Panc1 (cell line): ENCODE measurements around the gene ARFRP1. TPM values are rescaled to one million over a fixed set of nuclear protein-coding genes. Genes with fewer than 3 reads are reported as not detected.

Experiments
- ATAC-seq: fragments of 200-7000 bp; cut with Tn5 transposase; 2 replicates; pipeline ENCODE4 v1.9.1; 2020; ENCODE audit warnings: mild to moderate bottlenecking, moderate library complexity
- BruUV-seq: library from RNA; stranded (reverse); fragments of 400-500 nt; replicated peaks from 2 replicates; lab custom pipeline; 2021; lab: Mats Ljungman, UMichigan
- CTCF ChIA-PET: fragments of 300-600 bp; sonication (Branson Sonifier 250); formaldehyde crosslinking; loops from one replicate; lab custom pipeline; 2022; ENCODE audit warnings: antibody characterized with exemption; lab: Charles Lee
- POLR2A ChIA-PET: fragments of 300-600 bp; sonication (Branson Sonifier 250); formaldehyde crosslinking; loops from one replicate; lab custom pipeline; 2022; ENCODE audit warnings: antibody characterized with exemption; lab: Charles Lee
- DNase-seq: peaks from one replicate; pipeline ENCODE4 v3.0.0-alpha.2; 2010; ENCODE audit warnings: low read depth, low spot score
- H3K27ac ChIP-seq: 2 replicates; pipeline ENCODE4 v1.5.1; 2011; ENCODE audit warnings: mild to moderate bottlenecking, low read length, inconsistent platforms
- H3K27me3 ChIP-seq: fragments of 200-500 bp; sonication (Bioruptor generic); 2 replicates; pipeline ENCODE4 v1.6.0; 2014; ENCODE audit warnings: low read length, inconsistent platforms; ENCODE audit not compliant: control insufficient read depth, insufficient read depth
- H3K36me3 ChIP-seq: fragments of 200-500 bp; sonication (Bioruptor generic); 2 replicates; pipeline ENCODE4 v1.5.1; 2014; ENCODE audit warnings: inconsistent platforms, mild to moderate bottlenecking, low read length, moderate library complexity; ENCODE audit not compliant: control insufficient read depth, insufficient read depth
- H3K4me1 ChIP-seq: 2 replicates; pipeline ENCODE4 v1.5.1; 2011; ENCODE audit warnings: inconsistent platforms, mild to moderate bottlenecking, low read length, moderate library complexity; ENCODE audit not compliant: control insufficient read depth, insufficient read depth
- H3K4me3 ChIP-seq, 2 experiments: 2 replicates each; pipeline ENCODE4 v1.5.1; 2011 to 2012; ENCODE audit warnings: low read depth in 2 of 2, low read length in 2 of 2, mild to moderate bottlenecking in 2 of 2, inconsistent platforms in 1 of 2, moderate library complexity in 1 of 2
- H3K9me3 ChIP-seq: fragments of 200-500 bp; sonication (Bioruptor generic); 2 replicates; pipeline ENCODE4 v1.5.1; 2014; ENCODE audit warnings: low read depth, mild to moderate bottlenecking, inconsistent platforms, low read length, moderate library complexity; ENCODE audit not compliant: control insufficient read depth, insufficient read depth
- POLR2AphosphoS5 ChIP-seq: IDR thresholded peaks from 2 replicates; pipeline ENCODE4 v1.6.1; 2012; ENCODE audit warnings: mild to moderate bottlenecking, low read depth, low read length, moderate library complexity
- SIN3A ChIP-seq: IDR thresholded peaks from 2 replicates; pipeline ENCODE4 v1.6.1; 2012; ENCODE audit warnings: low read depth, mild to moderate bottlenecking, low read length, moderate library complexity, borderline replicate concordance; ENCODE audit not compliant: insufficient read depth
- TCF7L2 ChIP-seq: IDR thresholded peaks from 2 replicates; pipeline ENCODE4 v1.6.1; 2011; ENCODE audit warnings: mild to moderate bottlenecking, low read depth, low read length, inconsistent platforms
- in situ Hi-C: cut with HindIII; loops from 2 replicates; pipeline ENCODE4 v1.10.0; 2016; ENCODE audit warnings: low sequenced_read_pairs, low pct_unique_long_range_greater_than_20kb
- intact Hi-C: fragments of 100-400 bp; cut with micrococcal nuclease; formaldehyde crosslinking; loops from one replicate; pipeline ENCODE4 v1.10.0; 2022; ENCODE audit not compliant: unreplicated experiment
- total RNA-seq: library from RNA; stranded (reverse); gene quantifications from one replicate; pipeline ENCODE4 v1.2.1, GENCODE V29; 2021; ENCODE audit not compliant: unreplicated experiment
- TF ChIP-seq, protein P1 (sequence below), 2 experiments: IDR thresholded peaks; 2 replicates each; pipeline ENCODE4 v1.6.1; 2011 to 2012; ENCODE audit warnings: low read depth in 2 of 2, control low read depth in 1 of 2, low read length in 1 of 2, mild to moderate bottlenecking in 1 of 2, moderate library complexity in 1 of 2; ENCODE audit not compliant: insufficient read depth in 1 of 2
- TF ChIP-seq, protein P2 (sequence below): fragments of 450-650 bp; IDR thresholded peaks from 2 replicates; pipeline ENCODE4 v1.5.1; 2017; ENCODE audit warnings: mild to moderate bottlenecking

ARFRP1 gene
- total RNA-seq, 1 experiment from 2014 or later, result 57.9 TPM

DNA sequence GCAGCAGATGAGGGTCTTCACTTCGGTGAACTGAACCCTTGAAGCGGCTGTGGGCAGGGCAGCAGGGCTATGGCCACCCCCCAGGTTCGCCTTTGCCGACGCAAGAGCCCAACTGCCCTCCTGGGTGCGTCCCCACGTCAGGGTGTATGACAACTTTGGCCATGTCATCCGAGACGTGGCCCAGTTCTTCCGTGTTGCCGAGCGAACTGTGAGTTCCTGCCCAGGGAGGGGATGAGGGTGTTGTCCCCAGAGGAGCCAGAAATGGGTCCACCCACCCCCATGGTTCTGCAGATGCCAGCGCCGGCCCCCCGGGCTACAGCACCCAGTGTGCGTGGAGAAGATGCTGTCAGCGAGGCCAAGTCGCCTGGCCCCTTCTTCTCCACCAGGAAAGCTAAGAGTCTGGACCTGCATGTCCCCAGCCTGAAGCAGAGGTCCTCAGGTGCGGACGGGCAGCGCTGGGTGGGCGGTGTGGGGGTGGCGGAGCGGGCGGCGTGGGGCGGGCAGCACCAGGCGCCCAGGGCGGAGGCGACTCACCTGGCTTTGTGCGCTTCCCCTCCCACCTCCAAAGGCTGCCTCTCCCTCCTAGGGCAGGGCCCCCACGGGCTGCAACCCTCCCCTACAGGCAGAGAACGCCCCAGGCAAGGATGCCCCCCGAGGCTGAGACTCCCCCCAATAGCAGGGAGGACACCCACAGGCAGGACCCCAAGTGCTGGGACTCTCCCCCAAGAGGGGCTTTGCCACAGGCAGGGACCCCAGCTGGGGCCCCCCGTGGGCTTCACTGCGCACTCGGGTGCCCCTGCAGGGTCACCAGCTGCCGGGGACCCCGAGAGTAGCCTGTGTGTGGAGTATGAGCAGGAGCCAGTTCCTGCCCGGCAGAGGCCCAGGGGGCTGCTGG lies 17.5 kb downstream of the ARFRP1 start:
- in situ Hi-C loops (no loop called here), intact Hi-C loops (no loop called here)
- no peak overlapping the region for H3K4me3 ChIP-seq
- H3K4me1 ChIP-seq, result peaks cover 25% of the 10 kb centered on the region
- no peaks in the 10 kb centered on the region for H3K36me3 ChIP-seq
- H3K9me3 ChIP-seq, result no peaks in the 10 kb centered on the region
- DNase-seq, result no peak
- CTCF ChIA-PET, result no interaction called here
- no peak for ATAC-seq
- TF ChIP-seq, protein P1, sequence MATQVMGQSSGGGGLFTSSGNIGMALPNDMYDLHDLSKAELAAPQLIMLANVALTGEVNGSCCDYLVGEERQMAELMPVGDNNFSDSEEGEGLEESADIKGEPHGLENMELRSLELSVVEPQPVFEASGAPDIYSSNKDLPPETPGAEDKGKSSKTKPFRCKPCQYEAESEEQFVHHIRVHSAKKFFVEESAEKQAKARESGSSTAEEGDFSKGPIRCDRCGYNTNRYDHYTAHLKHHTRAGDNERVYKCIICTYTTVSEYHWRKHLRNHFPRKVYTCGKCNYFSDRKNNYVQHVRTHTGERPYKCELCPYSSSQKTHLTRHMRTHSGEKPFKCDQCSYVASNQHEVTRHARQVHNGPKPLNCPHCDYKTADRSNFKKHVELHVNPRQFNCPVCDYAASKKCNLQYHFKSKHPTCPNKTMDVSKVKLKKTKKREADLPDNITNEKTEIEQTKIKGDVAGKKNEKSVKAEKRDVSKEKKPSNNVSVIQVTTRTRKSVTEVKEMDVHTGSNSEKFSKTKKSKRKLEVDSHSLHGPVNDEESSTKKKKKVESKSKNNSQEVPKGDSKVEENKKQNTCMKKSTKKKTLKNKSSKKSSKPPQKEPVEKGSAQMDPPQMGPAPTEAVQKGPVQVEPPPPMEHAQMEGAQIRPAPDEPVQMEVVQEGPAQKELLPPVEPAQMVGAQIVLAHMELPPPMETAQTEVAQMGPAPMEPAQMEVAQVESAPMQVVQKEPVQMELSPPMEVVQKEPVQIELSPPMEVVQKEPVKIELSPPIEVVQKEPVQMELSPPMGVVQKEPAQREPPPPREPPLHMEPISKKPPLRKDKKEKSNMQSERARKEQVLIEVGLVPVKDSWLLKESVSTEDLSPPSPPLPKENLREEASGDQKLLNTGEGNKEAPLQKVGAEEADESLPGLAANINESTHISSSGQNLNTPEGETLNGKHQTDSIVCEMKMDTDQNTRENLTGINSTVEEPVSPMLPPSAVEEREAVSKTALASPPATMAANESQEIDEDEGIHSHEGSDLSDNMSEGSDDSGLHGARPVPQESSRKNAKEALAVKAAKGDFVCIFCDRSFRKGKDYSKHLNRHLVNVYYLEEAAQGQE (IDR thresholded peaks at IDR 0.05; ENCODE audit: insufficient read depth in 1 of 2, low read depth in 2 of 2, low read length in 1 of 2), result no peak
- TF ChIP-seq SIN3A (no peak), TCF7L2 (no peak), POLR2AphosphoS5 (no peak; the same call in 1 of the 2 replicates)
- TF ChIP-seq, protein P2, sequence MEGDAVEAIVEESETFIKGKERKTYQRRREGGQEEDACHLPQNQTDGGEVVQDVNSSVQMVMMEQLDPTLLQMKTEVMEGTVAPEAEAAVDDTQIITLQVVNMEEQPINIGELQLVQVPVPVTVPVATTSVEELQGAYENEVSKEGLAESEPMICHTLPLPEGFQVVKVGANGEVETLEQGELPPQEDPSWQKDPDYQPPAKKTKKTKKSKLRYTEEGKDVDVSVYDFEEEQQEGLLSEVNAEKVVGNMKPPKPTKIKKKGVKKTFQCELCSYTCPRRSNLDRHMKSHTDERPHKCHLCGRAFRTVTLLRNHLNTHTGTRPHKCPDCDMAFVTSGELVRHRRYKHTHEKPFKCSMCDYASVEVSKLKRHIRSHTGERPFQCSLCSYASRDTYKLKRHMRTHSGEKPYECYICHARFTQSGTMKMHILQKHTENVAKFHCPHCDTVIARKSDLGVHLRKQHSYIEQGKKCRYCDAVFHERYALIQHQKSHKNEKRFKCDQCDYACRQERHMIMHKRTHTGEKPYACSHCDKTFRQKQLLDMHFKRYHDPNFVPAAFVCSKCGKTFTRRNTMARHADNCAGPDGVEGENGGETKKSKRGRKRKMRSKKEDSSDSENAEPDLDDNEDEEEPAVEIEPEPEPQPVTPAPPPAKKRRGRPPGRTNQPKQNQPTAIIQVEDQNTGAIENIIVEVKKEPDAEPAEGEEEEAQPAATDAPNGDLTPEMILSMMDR, result no peak
- no peaks in the 10 kb centered on the region for H3K27me3 ChIP-seq
- BruUV-seq, result no TSS peak
- POLR2A ChIA-PET, result no interaction called here
- no peak overlapping the region for H3K27ac ChIP-seq

DNA sequence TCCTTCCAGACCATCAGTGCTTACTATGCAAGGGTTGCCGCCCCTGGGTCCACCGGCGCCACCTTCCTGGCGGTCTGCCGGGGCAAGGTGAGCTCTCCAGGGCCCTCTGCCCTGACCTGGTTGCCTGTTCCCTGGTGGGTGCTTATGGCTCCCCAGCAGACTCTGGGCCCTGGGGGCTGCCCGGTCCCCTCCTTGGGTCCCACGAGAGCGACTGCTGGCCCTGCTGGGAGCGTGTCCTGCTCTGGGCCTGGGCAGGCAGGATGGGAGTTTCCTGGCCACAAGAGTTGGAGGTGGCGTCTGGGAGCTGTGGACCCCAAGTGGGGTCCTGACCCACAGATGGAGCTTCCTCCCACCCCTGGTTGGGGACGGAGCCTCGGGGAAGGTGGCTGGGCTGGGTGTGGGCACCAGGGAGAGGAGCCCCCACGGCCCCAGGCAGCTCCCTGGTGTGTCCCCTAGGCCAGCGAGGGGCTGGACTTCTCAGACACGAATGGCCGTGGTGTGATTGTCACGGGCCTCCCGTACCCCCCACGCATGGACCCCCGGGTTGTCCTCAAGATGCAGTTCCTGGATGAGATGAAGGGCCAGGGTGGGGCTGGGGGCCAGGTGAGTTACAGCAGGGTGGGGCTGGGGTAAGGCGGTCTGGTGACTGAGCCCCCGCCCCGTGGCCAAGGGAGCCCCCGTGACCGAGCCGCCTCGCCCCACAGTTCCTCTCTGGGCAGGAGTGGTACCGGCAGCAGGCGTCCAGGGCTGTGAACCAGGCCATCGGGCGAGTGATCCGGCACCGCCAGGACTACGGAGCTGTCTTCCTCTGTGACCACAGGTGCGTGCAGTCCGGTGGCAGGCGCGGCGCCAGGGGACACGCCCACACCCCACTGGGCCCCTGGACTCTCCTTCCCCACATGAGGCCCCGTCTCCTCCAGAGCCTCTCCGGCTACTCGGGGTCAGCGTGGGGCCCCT lies 18.5 kb downstream of the ARFRP1 start:
- in situ Hi-C loops (no loop called here), intact Hi-C loops (no loop called here)
- Histone ChIP-seq H3K27ac (no peak overlapping the region), H3K36me3 (no peaks in the 10 kb centered on the region), H3K27me3 (no peaks in the 10 kb centered on the region), H3K9me3 (no peaks in the 10 kb centered on the region), H3K4me1 (peaks cover 25% of the 10 kb centered on the region), H3K4me3 (no peak overlapping the region)
- ChIA-PET POLR2A (no interaction called here), CTCF (no interaction called here)
- DNase-seq, result no peak
- TF ChIP-seq POLR2AphosphoS5 (no peak), TCF7L2 (no peak), SIN3A (no peak)
- TF ChIP-seq, protein P1 (IDR thresholded peaks at IDR 0.05; ENCODE audit: insufficient read depth in 1 of 2, low read depth in 2 of 2, low read length in 1 of 2), result no peak
- TF ChIP-seq, protein P2, result no peak
- BruUV-seq, result no TSS peak
- ATAC-seq, result 0 out of 2 replicates have a peak, but pooled peaks have one; percentile 2
